ENCODE results near the gene GCHFR. TPM values are rescaled to one million over a fixed set of nuclear protein-coding genes. Genes with fewer than 3 reads are reported as not detected.

Gene GCHFR
- total and polyA plus RNA-seq, 4 donors: 50.5 to 229 (median 119) TPM

DNA sequence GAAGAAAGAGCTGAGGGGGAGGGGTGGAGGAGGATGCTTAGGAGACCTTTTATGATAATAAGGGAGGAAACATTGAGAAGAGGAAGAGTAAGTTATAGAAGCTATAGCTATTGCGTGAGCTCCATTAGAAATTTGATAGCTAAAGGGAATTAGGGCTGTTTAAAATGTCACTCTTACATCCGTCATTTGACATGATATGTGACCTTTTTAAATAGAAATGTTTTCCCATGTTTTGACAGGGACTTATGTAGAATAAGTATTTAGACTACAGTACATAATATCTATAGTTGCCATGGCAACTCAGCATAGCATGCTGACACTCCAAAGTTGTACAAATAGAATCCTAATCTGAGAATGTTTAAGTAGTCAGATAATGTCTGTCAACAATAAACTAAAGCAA lies 49.7 kb upstream of the GCHFR start:
- whole genome bisulfite sequencing: 47% methylated on average over 2 of the region's 2 CpGs
- Histone ChIP-seq H3K4me1 (ENCODE audit: control insufficient read depth in 4 of 4, insufficient read depth in 4 of 4, low read length in 3 of 4) (no peaks in the 10 kb centered on the region), H3K9me3 (ENCODE audit: control insufficient read depth in 4 of 4, low read length in 3 of 4) (no peaks in the 10 kb centered on the region), H3K27ac (ENCODE audit: low read depth in 1 of 2, low read length in 2 of 2) (no peak overlapping the region), H3K4me3 (ENCODE audit: low read depth in 1 of 3, low read length in 3 of 3) (no peak overlapping the region), H3K27me3 (ENCODE audit: control insufficient read depth in 4 of 4, insufficient read depth in 4 of 4, low read length in 3 of 4) (no peaks in the 10 kb centered on the region), H3K9ac (ENCODE audit: low read depth in 1 of 2, low read length in 2 of 2) (no peak overlapping the region), H3K36me3 (ENCODE audit: control insufficient read depth in 4 of 4, insufficient read depth in 3 of 4, low read depth in 1 of 4, low read length in 3 of 4) (no peaks in the 10 kb centered on the region)
- no peak for DNase-seq (ENCODE audit: low spot score)
- TF ChIP-seq YY1 (IDR thresholded peaks at IDR 0.05): no peak
- TF ChIP-seq NR2F2 (IDR thresholded peaks at IDR 0.05): no peak
- no peak for TF ChIP-seq GABPA (IDR thresholded peaks at IDR 0.05 in 1 of 2, conservative IDR thresholded peaks at IDR 0.05 in 1 of 2)
- TF ChIP-seq, protein P1, sequence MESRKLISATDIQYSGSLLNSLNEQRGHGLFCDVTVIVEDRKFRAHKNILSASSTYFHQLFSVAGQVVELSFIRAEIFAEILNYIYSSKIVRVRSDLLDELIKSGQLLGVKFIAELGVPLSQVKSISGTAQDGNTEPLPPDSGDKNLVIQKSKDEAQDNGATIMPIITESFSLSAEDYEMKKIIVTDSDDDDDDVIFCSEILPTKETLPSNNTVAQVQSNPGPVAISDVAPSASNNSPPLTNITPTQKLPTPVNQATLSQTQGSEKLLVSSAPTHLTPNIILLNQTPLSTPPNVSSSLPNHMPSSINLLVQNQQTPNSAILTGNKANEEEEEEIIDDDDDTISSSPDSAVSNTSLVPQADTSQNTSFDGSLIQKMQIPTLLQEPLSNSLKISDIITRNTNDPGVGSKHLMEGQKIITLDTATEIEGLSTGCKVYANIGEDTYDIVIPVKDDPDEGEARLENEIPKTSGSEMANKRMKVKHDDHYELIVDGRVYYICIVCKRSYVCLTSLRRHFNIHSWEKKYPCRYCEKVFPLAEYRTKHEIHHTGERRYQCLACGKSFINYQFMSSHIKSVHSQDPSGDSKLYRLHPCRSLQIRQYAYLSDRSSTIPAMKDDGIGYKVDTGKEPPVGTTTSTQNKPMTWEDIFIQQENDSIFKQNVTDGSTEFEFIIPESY (IDR thresholded peaks at IDR 0.05): no peak
- TF ChIP-seq, protein P2, sequence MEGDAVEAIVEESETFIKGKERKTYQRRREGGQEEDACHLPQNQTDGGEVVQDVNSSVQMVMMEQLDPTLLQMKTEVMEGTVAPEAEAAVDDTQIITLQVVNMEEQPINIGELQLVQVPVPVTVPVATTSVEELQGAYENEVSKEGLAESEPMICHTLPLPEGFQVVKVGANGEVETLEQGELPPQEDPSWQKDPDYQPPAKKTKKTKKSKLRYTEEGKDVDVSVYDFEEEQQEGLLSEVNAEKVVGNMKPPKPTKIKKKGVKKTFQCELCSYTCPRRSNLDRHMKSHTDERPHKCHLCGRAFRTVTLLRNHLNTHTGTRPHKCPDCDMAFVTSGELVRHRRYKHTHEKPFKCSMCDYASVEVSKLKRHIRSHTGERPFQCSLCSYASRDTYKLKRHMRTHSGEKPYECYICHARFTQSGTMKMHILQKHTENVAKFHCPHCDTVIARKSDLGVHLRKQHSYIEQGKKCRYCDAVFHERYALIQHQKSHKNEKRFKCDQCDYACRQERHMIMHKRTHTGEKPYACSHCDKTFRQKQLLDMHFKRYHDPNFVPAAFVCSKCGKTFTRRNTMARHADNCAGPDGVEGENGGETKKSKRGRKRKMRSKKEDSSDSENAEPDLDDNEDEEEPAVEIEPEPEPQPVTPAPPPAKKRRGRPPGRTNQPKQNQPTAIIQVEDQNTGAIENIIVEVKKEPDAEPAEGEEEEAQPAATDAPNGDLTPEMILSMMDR (IDR thresholded peaks at IDR 0.05; ENCODE audit: low read depth, low read length, missing input control): no peak
- no peak for TF ChIP-seq HNF4A (conservative IDR thresholded peaks at IDR 0.05)
- no peak for TF ChIP-seq HNF4G (IDR thresholded peaks at IDR 0.05)
- TF ChIP-seq SP1 (IDR thresholded peaks at IDR 0.05): no peak
- TF ChIP-seq FOXA1 (IDR thresholded peaks at IDR 0.05): no peak
- TF ChIP-seq FOXA2 (IDR thresholded peaks at IDR 0.05): no peak
- no peak for TF ChIP-seq JUND (IDR thresholded peaks at IDR 0.05)
- no peak for TF ChIP-seq EGR1 (IDR thresholded peaks at IDR 0.05; ENCODE audit: low read depth in 2 of 2)
- TF ChIP-seq, protein P3, sequence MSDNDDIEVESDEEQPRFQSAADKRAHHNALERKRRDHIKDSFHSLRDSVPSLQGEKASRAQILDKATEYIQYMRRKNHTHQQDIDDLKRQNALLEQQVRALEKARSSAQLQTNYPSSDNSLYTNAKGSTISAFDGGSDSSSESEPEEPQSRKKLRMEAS (IDR thresholded peaks at IDR 0.05): no peak
- TF ChIP-seq, protein P4, sequence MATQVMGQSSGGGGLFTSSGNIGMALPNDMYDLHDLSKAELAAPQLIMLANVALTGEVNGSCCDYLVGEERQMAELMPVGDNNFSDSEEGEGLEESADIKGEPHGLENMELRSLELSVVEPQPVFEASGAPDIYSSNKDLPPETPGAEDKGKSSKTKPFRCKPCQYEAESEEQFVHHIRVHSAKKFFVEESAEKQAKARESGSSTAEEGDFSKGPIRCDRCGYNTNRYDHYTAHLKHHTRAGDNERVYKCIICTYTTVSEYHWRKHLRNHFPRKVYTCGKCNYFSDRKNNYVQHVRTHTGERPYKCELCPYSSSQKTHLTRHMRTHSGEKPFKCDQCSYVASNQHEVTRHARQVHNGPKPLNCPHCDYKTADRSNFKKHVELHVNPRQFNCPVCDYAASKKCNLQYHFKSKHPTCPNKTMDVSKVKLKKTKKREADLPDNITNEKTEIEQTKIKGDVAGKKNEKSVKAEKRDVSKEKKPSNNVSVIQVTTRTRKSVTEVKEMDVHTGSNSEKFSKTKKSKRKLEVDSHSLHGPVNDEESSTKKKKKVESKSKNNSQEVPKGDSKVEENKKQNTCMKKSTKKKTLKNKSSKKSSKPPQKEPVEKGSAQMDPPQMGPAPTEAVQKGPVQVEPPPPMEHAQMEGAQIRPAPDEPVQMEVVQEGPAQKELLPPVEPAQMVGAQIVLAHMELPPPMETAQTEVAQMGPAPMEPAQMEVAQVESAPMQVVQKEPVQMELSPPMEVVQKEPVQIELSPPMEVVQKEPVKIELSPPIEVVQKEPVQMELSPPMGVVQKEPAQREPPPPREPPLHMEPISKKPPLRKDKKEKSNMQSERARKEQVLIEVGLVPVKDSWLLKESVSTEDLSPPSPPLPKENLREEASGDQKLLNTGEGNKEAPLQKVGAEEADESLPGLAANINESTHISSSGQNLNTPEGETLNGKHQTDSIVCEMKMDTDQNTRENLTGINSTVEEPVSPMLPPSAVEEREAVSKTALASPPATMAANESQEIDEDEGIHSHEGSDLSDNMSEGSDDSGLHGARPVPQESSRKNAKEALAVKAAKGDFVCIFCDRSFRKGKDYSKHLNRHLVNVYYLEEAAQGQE (IDR thresholded peaks at IDR 0.05): no peak
- TF ChIP-seq, protein P5, sequence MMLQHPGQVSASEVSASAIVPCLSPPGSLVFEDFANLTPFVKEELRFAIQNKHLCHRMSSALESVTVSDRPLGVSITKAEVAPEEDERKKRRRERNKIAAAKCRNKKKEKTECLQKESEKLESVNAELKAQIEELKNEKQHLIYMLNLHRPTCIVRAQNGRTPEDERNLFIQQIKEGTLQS (IDR thresholded peaks at IDR 0.05): no peak
- TF ChIP-seq RAD21 (IDR thresholded peaks at IDR 0.05): no peak
- TF ChIP-seq TAF1 (conservative IDR thresholded peaks at IDR 0.05): no peak
- TF ChIP-seq RXRA (IDR thresholded peaks at IDR 0.05): no peak
